B cell (primary cell): ENCODE results near the gene COL21A1. TPM values are rescaled to one million over a fixed set of nuclear protein-coding genes. Genes with fewer than 3 reads are reported as not detected.

Experiments
- ATAC-seq: fragments of 200-7000 bp; cut with Tn5 transposase; one replicate; pipeline ENCODE4 v1.10.0; 2021; ENCODE audit warnings: low read depth, mild to moderate bottlenecking, moderate number of reproducible peaks, moderate library complexity
- CTCF ChIA-PET: fragments of 350-600 bp; sonication (Branson Sonifier 250); formaldehyde crosslinking; loops from one replicate; lab custom pipeline; 2021; ENCODE audit warnings: antibody characterized with exemption, inconsistent platforms; lab: Charles Lee
- POLR2A ChIA-PET: fragments of 350-600 bp; sonication (Branson Sonifier 250); formaldehyde crosslinking; loops from one replicate; lab custom pipeline; 2021; ENCODE audit warnings: antibody characterized with exemption; lab: Charles Lee
- DNase-seq: peaks from one replicate; pipeline ENCODE4 v3.0.0; 2013
- H2AFZ ChIP-seq: 2 replicates; pipeline ENCODE4 v1.6.1; 2012; ENCODE audit warnings: mild to moderate bottlenecking, low read depth, low read length; ENCODE audit not compliant: insufficient read depth, poor library complexity, severe bottlenecking
- H3K27ac ChIP-seq, 2 donors: 1 replicate in 1 of 2; 2 replicates in 1 of 2; pipeline ENCODE4 v1.5.1; 2012 to 2013; ENCODE audit warnings: low read length in 2 of 2, mild to moderate bottlenecking in 2 of 2, moderate library complexity in 1 of 2
- H3K27me3 ChIP-seq, 4 experiments: fragments of 200-600 bp in 1 of 4; sonication (generic) in 1 of 4; replicated peaks in 1 of 4; 1 replicate in 2 of 4; 2 replicates in 2 of 4; pipeline versions ENCODE4 v1.6.1 to v1.7.0; 2013 to 2016; ENCODE audit warnings: low read length in 3 of 4, mild to moderate bottlenecking in 2 of 4, mixed read lengths in 1 of 4, moderate library complexity in 1 of 4; ENCODE audit not compliant: insufficient read depth in 4 of 4, control insufficient read depth in 3 of 4; ENCODE audit errors: control extremely low read depth in 1 of 4
- H3K36me3 ChIP-seq, 2 experiments: replicated peaks in 1 of 2; 1 replicate in 1 of 2; 2 replicates in 1 of 2; pipeline versions ENCODE4 v1.6.1 to v1.7.1; 2013; ENCODE audit warnings: low read length in 1 of 2; ENCODE audit not compliant: insufficient read depth in 2 of 2, control insufficient read depth in 1 of 2; ENCODE audit errors: control extremely low read depth in 1 of 2, extremely low read depth in 1 of 2
- H3K4me1 ChIP-seq, 2 donors: fragments of 200-600 bp in 1 of 2; sonication (generic) in 1 of 2; 1 replicate in 1 of 2; 2 replicates in 1 of 2; pipeline versions ENCODE4 v1.5.1 to v1.6.1; 2013 to 2017; ENCODE audit warnings: low read length in 2 of 2; ENCODE audit not compliant: control insufficient read depth in 2 of 2, insufficient read depth in 2 of 2
- H3K4me2 ChIP-seq: replicated peaks from 2 replicates; pipeline ENCODE3; 2012; ENCODE audit warnings: mild to moderate bottlenecking, low read depth, low read length; ENCODE audit not compliant: poor library complexity, severe bottlenecking
- H3K4me3 ChIP-seq, 5 experiments: fragments of 200-600 bp in 1 of 5; sonication (generic) in 1 of 5; 1 replicate in 3 of 5; 2 replicates in 2 of 5; pipeline versions ENCODE4 v1.5.1 to v1.7.0; 2011 to 2016; ENCODE audit warnings: low read length in 4 of 5, mild to moderate bottlenecking in 4 of 5, low read depth in 2 of 5, control low read depth in 1 of 5, moderate library complexity in 1 of 5; ENCODE audit not compliant: insufficient read depth in 1 of 5; ENCODE audit errors: control extremely low read depth in 1 of 5, extremely low read depth in 1 of 5
- H3K79me2 ChIP-seq: fragments of 200-600 bp; sonication (generic); one replicate; pipeline ENCODE4 v1.6.0; 2016; ENCODE audit warnings: low read length; ENCODE audit not compliant: control insufficient read depth, insufficient read depth
- H3K9ac ChIP-seq: fragments of 200-600 bp; sonication (generic); 2 replicates; pipeline ENCODE4 v1.6.1; 2017; ENCODE audit warnings: mild to moderate bottlenecking, low read length, moderate library complexity
- H3K9me3 ChIP-seq, 3 donors: one replicate each; pipeline versions ENCODE4 v1.6.1 to v1.7.1; 2013; ENCODE audit warnings: low read length in 2 of 3; ENCODE audit not compliant: control insufficient read depth in 2 of 3, insufficient read depth in 1 of 3; ENCODE audit errors: control extremely low read depth in 1 of 3
- H4K20me1 ChIP-seq: 2 replicates; pipeline ENCODE4 v1.6.0; 2012; ENCODE audit warnings: mild to moderate bottlenecking, low read length; ENCODE audit not compliant: insufficient read depth, control insufficient read depth, poor library complexity, severe bottlenecking
- H3K27ac Mint-ChIP-seq: one replicate; pipeline ENCODE4 v1.8.0; 2021; ENCODE audit warnings: mixed read lengths
- H3K27me3 Mint-ChIP-seq: one replicate; pipeline ENCODE4 v1.8.0; 2021; ENCODE audit warnings: mixed read lengths
- H3K4me1 Mint-ChIP-seq: one replicate; pipeline ENCODE4 v1.8.0; 2021; ENCODE audit warnings: mixed read lengths
- H3K4me3 Mint-ChIP-seq: one replicate; pipeline ENCODE4 v1.8.0; 2021; ENCODE audit warnings: mixed read lengths
- H3K9me3 Mint-ChIP-seq: one replicate; pipeline ENCODE4 v1.8.0; 2022; ENCODE audit warnings: mixed read lengths; ENCODE audit not compliant: insufficient read depth
- CTCF ChIP-seq: fragments of 200-600 bp; IDR thresholded peaks from one replicate; pipeline ENCODE4 v1.8.0; 2022; ENCODE audit warnings: antibody characterized with exemption, mild to moderate bottlenecking
- EZH2 ChIP-seq: IDR thresholded peaks from 2 replicates; pipeline ENCODE4 v1.6.1; 2012; ENCODE audit warnings: borderline replicate concordance, low read depth, mild to moderate bottlenecking, moderate library complexity, low read length; ENCODE audit not compliant: insufficient read depth, poor library complexity, severe bottlenecking
- WGBS: methylation state at CpG from one replicate; pipeline ENCODE4 v1.1.5; 2013; ENCODE audit warnings: missing lambda C conversion rate; ENCODE audit not compliant: insufficient coverage; 5-methylcytosine and 5-hydroxymethylcytosine counted together
- intact Hi-C: fragments of 100-400 bp; cut with micrococcal nuclease; formaldehyde crosslinking; loops from one replicate; pipeline ENCODE4 v1.10.0; 2022
- polyA plus RNA-seq: library from polyadenylated mRNA; depleted of rRNA; stranded (reverse); fragments of >200 nt; gene quantifications from 2 replicates; pipeline ENCODE4 v1.2.3, GENCODE V29; 2012
- total RNA-seq, 2 donors: library from RNA; stranded (reverse); fragments of 120-200 nt in 1 of 2; gene quantifications; 1 replicate in 1 of 2; 2 replicates in 1 of 2; pipeline versions ENCODE4 v1.2.3 to v1.2.4, GENCODE V29; 2013 to 2022

The COL21A1 gene
- total and polyA plus RNA-seq, 2 donors (not counting 1 experiment from before 2014, with no cell fraction given): not detected

GRCh38 chr6:56151609-56152224 is 95.7 kb downstream of the COL21A1 start:
- Mint-ChIP-seq H3K27ac (no peak overlapping the region), H3K27me3 (no peaks in the 10 kb centered on the region), H3K4me1 (no peaks in the 10 kb centered on the region), H3K4me3 (no peak overlapping the region), H3K9me3 (peaks cover 7% of the 10 kb centered on the region)
- ChIA-PET POLR2A (no interaction called here), CTCF (no interaction called here)
- no peaks in the 10 kb centered on the region for H3K27me3 ChIP-seq
- peaks cover 0 to 5% (median 3%) of the 10 kb centered on the region in 3 donors for H3K9me3 ChIP-seq
- no peak overlapping the region for H3K4me3 ChIP-seq
- no peaks in the 10 kb centered on the region for H4K20me1 ChIP-seq
- no peaks in the 10 kb centered on the region for H3K79me2 ChIP-seq
- no peak overlapping the region for H3K27ac ChIP-seq
- no peak for ATAC-seq
- no peak overlapping the region for H3K9ac ChIP-seq
- H3K4me1 ChIP-seq: no peaks in the 10 kb centered on the region
- WGBS: no CpG with 5 or more reads among the region's 3 CpGs
- H2AFZ ChIP-seq: no peak overlapping the region
- intact Hi-C loops: no loop called here
- no peaks in the 10 kb centered on the region for H3K36me3 ChIP-seq
- no peak overlapping the region for H3K4me2 ChIP-seq
- DNase-seq: no peak
- TF ChIP-seq CTCF (no peak), EZH2 (no peak)

- no peaks in the 10 kb centered on the region for H3K4me1 ChIP-seq
- H3K4me1 Mint-ChIP-seq: no peaks in the 10 kb centered on the region
- CTCF ChIA-PET: no interaction called here
These were observed 98.7 kb downstream of the COL21A1 start for GRCh38 chr6:56148488-56149186.

More at GRCh38 chr6:56148488-56149186, 98.7 kb downstream of the COL21A1 start:
- Histone ChIP-seq H3K27me3 (no peaks in the 10 kb centered on the region), H3K4me3 (no peak overlapping the region), H3K9me3 (no peaks in the 10 kb centered on the region), H3K27ac (no peak overlapping the region), H3K4me2 (no peak overlapping the region), H2AFZ (no peak overlapping the region), H3K9ac (no peak overlapping the region), H3K79me2 (no peaks in the 10 kb centered on the region), H3K36me3 (no peaks in the 10 kb centered on the region), H4K20me1 (no peaks in the 10 kb centered on the region)
- Mint-ChIP-seq H3K27ac (no peak overlapping the region), H3K27me3 (no peaks in the 10 kb centered on the region), H3K9me3 (peaks cover 3% of the 10 kb centered on the region), H3K4me3 (no peak overlapping the region)
- ATAC-seq: no peak
- DNase-seq: no peak
- TF ChIP-seq CTCF: no peak
- no peak for TF ChIP-seq EZH2
- intact Hi-C loops: no loop called here
- 100% methylated on average over 1 of the region's 2 CpGs for WGBS
- POLR2A ChIA-PET: no interaction called here
